GM12878 (cell line): ENCODE measurements around the gene FOXK2.

Source experiments
- CTCF ChIP-seq, 3 experiments: IDR thresholded peaks in 2 of 3; conservative IDR thresholded peaks in 1 of 3; 2 replicates each; pipeline ENCODE4 v1.5.1; 2011; ENCODE audit warnings: low read depth in 3 of 3, low read length in 3 of 3, mild to moderate bottlenecking in 3 of 3, control low read depth in 2 of 3, moderate library complexity in 2 of 3, inconsistent platforms in 1 of 3, mixed read lengths in 1 of 3; ENCODE audit not compliant: control insufficient read depth in 2 of 3, insufficient read depth in 1 of 3; ENCODE audit errors: extremely low read depth in 1 of 3
- EZH2 ChIP-seq: IDR thresholded peaks from 2 replicates; pipeline ENCODE4 v1.6.1; 2012; ENCODE audit warnings: low read depth, mild to moderate bottlenecking, control low read depth, inconsistent platforms, low read length, borderline replicate concordance; ENCODE audit not compliant: control insufficient read depth
- NBN ChIP-seq: fragments of 450-650 bp; IDR thresholded peaks from 2 replicates; pipeline ENCODE4 v1.6.1; 2016

GRCh38 chr17:82623707-82624106, 104.2 kb downstream of the FOXK2 start:
- no peak for TF ChIP-seq EZH2
- no peak for TF ChIP-seq CTCF (IDR thresholded peaks at IDR 0.05 in 2 of 3, conservative IDR thresholded peaks at IDR 0.05 in 1 of 3; ENCODE audit: control insufficient read depth in 2 of 3, extremely low read depth in 1 of 3, insufficient read depth in 1 of 3, low read depth in 3 of 3, low read length in 3 of 3)
- no peak for TF ChIP-seq NBN
